Measurements from ENCODE around the gene PIPOX.

DNA sequence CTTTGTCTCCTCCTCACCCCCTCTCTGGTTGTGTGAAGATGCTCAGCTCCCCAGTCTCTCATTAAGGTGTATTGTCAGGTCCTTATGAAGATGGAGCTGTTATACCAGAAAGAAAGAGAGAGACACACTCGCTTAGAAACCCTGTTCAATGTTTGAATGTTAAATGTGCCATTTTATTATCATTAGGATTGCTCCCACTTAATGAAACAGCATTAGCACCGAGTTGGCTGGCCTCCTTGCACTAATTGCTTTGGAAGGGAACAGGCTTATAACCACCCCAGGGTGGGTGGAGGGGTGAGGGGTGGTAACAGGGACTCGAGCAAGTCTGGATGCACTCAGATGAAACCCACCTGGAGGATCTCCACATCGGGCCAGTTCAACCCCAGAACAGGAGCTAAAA, 14.4 kb downstream of the PIPOX start:
- TF ChIP-seq EZH2 (IDR thresholded peaks at IDR 0.05) (no peak), POLR2AphosphoS5 (IDR thresholded peaks at IDR 0.05; ENCODE audit: borderline replicate concordance, low read depth, low read length) (no peak)

All from SK-N-MC (cell line).